Muscle layer of colon (tissue), 2 donors: Measurements from ENCODE around the gene GSS.

Source experiments
- H3K27ac ChIP-seq: one replicate; pipeline ENCODE4 v1.7.0; 2013; ENCODE audit warnings: low read depth, mild to moderate bottlenecking, low read length, moderate library complexity
- H3K27me3 ChIP-seq, 2 donors: one replicate each; pipeline ENCODE4 v1.7.0; 2013; ENCODE audit warnings: low read length in 2 of 2, mild to moderate bottlenecking in 2 of 2; ENCODE audit not compliant: insufficient read depth in 2 of 2, control insufficient read depth in 1 of 2
- H3K36me3 ChIP-seq: one replicate; pipeline ENCODE4 v1.7.0; 2013; ENCODE audit warnings: mild to moderate bottlenecking, low read length; ENCODE audit not compliant: insufficient read depth
- H3K4me1 ChIP-seq: one replicate; pipeline ENCODE4 v1.7.0; 2013; ENCODE audit warnings: mild to moderate bottlenecking, low read length; ENCODE audit not compliant: insufficient read depth
- H3K4me3 ChIP-seq, 2 donors: one replicate each; pipeline ENCODE4 v1.7.0; 2013; ENCODE audit warnings: low read length in 2 of 2, low read depth in 1 of 2, mild to moderate bottlenecking in 1 of 2, moderate library complexity in 1 of 2
- H3K9ac ChIP-seq: one replicate; pipeline ENCODE4 v1.7.0; 2013; ENCODE audit warnings: low read length
- H3K9me3 ChIP-seq: one replicate; pipeline ENCODE4 v1.7.0; 2013; ENCODE audit warnings: mild to moderate bottlenecking, low read length
- donor health status: abdominal sarcoma.
- donor health status: Adenocarcinoma of cecum.

GSS gene

DNA sequence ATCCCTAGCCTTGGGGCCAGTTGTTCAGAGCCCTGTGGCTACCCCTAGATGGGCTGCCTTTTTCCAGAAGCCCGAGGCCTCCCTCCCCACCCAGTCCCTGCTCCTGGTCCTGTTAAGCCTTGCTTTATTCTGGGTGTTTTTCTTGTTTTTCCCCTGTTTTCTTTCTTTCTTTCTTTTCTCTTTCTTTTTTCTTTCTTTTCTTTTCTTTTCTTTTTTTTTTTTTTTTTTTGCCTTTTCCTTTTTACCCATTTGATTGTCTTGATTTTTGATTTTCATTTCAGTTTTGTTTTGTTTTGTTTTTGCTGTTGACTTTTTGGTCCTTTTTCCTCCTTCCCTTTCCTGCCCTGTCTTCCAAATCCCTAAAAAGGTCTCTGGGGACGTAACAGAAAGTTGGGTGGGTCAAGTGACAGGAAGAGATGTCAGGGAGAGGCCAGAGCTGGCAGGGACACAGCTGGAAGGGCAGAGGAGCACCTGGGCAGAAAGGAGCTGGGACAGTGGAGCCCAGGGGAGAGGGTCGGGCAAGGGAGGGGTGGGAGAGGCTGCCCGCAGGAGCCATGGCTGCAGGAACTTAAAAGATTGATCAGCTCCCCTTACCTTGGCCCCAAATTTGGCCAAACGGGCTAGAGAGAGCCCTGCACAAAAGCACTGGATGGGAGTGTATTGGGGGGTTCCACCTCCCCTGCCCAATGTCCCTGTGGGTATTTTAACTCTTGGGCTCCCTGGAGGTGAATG is 27.6 kb upstream of the GSS start:
- Histone ChIP-seq H3K4me1 (peaks cover 6% of the 10 kb centered on the region), H3K27me3 (peaks cover 15 to 50% of the 10 kb centered on the region in 2 donors), H3K9me3 (no peaks in the 10 kb centered on the region), H3K9ac (no peak overlapping the region), H3K27ac (no peak overlapping the region), H3K36me3 (no peaks in the 10 kb centered on the region), H3K4me3 (no peak overlapping the region)

DNA sequence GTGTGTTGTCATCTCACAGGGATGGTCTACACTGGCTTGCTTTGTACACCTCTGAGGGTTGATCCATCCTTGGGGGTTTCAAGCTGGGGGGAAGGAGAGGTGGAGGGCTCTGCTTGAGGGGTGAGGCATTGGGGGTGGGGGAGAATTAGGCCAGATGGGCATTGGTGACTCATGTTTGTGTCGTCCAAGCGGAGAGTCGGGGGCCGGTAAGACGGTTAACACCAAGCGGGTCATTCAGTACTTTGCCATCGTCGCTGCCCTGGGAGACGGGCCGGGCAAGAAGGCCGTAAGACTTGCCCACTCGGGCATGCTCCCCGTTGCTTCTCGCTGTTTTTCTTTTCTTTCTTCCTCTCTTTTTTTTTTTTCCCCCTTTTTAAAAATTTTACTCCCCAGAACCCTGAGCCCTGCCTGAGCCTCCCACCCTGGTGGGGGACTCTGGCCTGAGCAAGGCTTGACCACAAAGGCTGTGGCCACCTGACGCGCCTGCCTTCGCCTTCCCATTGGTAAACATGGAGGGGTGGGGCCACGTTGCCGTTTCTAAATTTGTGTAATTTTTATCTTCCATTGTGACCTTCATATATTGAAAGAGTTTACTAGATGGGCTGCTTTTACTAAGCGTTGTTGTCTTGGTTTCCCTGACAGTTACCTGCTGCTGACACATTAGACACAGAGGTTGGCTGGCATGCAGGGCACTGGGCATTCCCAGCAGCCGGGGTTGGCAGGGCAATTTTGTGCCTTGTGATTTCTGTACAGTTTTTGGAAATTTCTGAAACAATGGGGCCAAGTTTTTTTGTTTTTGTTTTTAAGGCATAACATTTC is 26.9 kb upstream of the GSS start:
- no peak overlapping the region for H3K4me3 ChIP-seq
- H3K4me1 ChIP-seq: peaks cover 6% of the 10 kb centered on the region
- no peak overlapping the region for H3K9ac ChIP-seq
- no peaks in the 10 kb centered on the region for H3K36me3 ChIP-seq
- H3K27ac ChIP-seq: no peak overlapping the region
- no peaks in the 10 kb centered on the region for H3K9me3 ChIP-seq
- H3K27me3 ChIP-seq: peaks cover 15 to 50% of the 10 kb centered on the region in 2 donors

DNA sequence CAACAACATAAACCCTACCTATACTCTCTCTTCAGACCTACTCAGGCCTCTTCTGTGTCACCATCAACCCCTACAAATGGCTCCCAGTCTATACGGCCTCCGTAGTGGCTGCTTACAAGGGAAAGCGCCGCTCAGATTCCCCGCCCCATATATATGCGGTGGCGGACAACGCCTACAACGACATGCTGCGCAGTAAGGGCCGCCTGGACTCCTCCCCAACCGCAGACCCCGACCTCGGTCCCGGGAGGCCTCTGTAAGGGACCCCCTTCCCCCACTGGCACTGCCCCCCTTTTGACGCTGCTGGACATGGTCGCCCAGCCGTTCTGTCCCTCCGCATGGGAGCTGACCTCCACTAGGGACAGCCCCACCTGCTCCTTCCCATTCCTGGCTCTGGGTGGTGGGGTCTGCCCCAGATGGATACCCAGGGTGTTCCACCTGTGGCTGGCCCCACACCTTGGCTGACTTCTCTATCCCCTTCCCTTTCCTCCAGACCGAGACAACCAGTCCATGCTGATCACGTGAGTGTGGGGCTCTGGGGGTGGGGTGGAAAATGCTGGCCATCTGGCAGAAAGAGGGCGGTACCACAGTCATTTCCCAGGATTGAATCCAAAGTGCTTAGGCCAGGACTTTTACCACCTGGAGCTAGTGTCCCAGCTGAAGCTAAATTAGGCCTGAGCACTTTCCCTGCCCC is 25.1 kb upstream of the GSS start:
- H3K9ac ChIP-seq: no peak overlapping the region
- peaks cover 15 to 50% of the 10 kb centered on the region in 2 donors for H3K27me3 ChIP-seq
- H3K9me3 ChIP-seq: no peaks in the 10 kb centered on the region
- peaks cover 6% of the 10 kb centered on the region for H3K4me1 ChIP-seq
- H3K27ac ChIP-seq: no peak overlapping the region
- no peak overlapping the region for H3K4me3 ChIP-seq
- H3K36me3 ChIP-seq: no peaks in the 10 kb centered on the region

DNA sequence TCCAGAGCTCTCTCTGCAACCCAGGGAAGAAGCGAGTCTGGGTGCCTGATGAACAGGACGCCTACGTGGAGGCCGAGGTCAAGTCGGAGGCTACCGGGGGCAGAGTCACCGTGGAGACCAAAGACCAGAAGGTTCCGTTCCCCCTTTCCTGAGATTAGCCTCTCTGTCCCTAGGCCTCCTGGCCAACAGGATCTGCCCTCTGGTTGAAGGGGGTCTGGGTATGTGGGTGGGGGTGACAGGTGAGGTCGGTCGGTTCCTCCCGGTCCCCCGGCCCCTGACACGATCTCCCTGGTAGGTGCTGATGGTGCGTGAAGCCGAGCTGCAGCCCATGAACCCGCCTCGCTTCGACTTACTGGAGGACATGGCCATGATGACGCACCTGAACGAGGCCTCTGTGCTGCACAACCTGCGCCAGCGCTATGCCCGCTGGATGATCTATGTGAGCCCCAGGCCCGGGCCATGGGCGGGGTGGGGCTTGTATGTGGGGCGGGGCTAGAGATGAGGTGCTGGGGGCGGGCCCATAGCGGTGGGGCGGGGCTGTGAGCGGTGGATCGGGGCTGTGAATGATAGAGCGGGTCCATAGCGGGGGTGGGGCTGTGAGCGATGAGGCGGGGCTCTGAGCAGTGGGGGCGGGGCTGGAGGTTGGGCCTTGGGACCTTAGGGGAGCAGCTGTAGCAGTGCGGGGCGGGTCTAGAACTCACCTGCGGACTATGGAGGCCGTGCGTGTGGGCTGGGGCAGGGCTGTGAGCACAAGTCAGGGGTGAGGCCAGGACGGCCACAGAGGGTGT is 24.0 kb upstream of the GSS start:
- peaks cover 6% of the 10 kb centered on the region for H3K4me1 ChIP-seq
- no peak overlapping the region for H3K4me3 ChIP-seq

DNA sequence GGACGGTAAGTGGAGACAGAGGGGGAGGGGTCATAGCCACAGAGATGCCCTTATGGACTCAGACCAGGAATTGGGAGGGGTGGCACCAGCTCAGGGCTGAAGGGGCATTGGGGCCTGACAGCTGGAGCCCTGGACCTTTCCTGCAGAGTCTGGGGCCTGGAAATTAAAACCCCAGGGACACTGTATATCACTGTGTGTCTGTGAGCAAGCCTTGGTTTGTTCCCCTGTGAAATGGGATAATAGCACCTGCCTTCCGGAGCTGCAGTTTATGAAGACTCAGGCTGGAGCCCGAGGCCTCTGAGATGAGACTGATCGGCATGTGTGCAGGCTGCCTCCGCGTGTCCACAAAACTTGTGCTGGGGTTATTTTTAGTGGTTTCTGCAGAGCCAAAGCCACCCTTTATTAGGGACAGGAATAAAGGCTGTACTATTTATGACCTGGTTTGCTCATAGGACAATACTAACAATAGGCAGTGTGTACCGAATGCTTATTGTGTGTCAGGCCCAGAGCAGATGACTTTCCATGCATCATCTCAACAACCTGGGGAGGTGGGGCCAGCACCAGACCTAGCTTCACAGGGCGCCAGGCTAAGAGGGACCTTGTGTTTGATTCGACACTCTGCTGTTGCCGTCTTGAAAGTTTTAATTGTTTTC is 22.6 kb upstream of the GSS start:
- H3K27ac ChIP-seq: no peak overlapping the region

More for the DNA sequence above, 24.0 kb upstream of the GSS start:
- Histone ChIP-seq H3K36me3 (no peaks in the 10 kb centered on the region), H3K27ac (no peak overlapping the region), H3K27me3 (peaks cover 15 to 39% of the 10 kb centered on the region in 2 donors), H3K9me3 (no peaks in the 10 kb centered on the region), H3K9ac (no peak overlapping the region)

DNA sequence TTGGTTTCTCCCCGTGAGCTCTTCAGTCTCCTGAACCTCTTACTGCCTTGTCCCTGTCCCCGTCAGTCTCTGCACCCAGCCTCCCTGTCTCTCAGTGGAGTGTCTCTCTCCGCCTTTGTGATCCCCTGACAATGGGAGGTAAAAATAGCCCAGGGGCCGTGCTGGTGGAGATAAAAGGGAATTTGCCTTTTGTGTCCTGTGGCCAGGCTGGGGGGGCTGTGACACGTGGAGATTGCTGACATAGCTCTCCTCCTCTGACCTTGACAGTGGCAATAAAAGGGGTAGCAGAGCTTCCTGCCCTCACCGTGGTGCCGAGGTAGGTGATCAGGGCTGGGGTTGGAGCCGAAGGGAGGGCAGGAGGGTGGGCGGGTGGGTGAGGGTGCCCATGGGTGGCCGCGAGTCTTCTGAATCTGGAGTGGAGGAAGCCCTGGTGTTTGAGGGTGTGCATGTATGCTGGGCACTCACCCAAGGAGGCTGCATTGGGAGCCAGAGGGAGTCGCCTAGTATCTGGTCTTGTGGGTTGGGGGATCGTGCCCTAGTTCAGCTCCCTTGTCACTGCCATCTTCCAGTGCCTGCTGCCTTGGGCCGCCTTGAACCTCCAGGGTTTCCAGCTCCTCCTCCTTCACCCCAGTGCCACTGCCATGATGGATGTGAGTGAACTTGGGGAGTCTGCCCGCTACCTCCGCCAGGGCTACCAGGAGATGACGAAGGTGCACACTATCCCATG is 21.9 kb upstream of the GSS start:
- Histone ChIP-seq H3K4me1 (no peaks in the 10 kb centered on the region), H3K9me3 (no peaks in the 10 kb centered on the region), H3K4me3 (no peak overlapping the region), H3K27ac (no peak overlapping the region), H3K9ac (no peak overlapping the region), H3K27me3 (peaks cover 0 to 24% of the 10 kb centered on the region in 2 donors), H3K36me3 (no peaks in the 10 kb centered on the region)

More for the DNA sequence above, 22.6 kb upstream of the GSS start:
- H3K36me3 ChIP-seq: no peaks in the 10 kb centered on the region
- no peak overlapping the region for H3K9ac ChIP-seq
- no peak overlapping the region for H3K4me3 ChIP-seq
- no peaks in the 10 kb centered on the region for H3K9me3 ChIP-seq
- H3K27me3 ChIP-seq: peaks cover 6 to 26% of the 10 kb centered on the region in 2 donors
- H3K4me1 ChIP-seq: no peaks in the 10 kb centered on the region

DNA sequence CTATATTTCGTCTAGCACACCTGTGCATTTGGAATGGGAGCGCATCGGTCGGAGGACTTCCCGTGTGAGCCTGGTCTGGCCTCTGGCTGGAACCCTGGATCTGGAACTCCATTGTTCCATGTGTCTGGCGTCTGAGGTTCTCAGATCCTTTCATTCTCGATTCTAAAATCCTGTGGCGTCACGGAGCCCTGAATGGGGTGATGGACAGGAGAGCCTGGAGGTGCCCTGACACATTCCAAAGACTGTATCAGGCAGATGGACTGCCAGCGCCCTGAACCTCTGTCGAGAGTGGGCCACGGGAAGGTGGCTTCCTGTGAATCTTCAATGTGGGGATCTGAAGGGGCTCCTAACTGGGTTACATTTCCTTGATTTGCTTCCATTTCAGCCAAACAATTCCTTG is 20.7 kb upstream of the GSS start:
- Histone ChIP-seq H3K27ac (no peak overlapping the region), H3K9ac (no peak overlapping the region), H3K27me3 (peaks cover 0 to 17% of the 10 kb centered on the region in 2 donors), H3K4me3 (no peak overlapping the region), H3K9me3 (no peaks in the 10 kb centered on the region), H3K36me3 (no peaks in the 10 kb centered on the region), H3K4me1 (no peaks in the 10 kb centered on the region)

DNA sequence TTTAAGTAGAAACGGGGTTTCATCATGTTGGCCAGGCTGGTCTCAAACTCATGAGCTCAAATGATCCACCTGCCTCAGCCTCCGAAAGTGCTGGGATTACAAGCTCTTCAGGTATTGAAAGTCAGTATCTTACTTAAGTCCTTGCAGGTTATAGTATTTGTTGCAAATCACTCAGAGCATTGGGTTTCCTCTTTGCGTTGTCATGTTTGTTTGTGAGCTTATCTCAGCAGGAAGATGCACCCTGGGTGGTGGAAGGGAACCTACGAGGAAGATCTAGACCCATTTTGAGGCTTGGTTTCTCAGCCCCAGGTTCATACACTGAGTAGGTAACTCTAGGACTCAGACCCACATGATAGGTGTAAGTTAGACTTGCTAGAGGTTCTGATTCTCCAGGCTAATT is 18.6 kb upstream of the GSS start:
- Histone ChIP-seq H3K27ac (no peak overlapping the region), H3K4me3 (no peak overlapping the region), H3K9me3 (no peaks in the 10 kb centered on the region), H3K4me1 (no peaks in the 10 kb centered on the region), H3K36me3 (no peaks in the 10 kb centered on the region), H3K9ac (no peak overlapping the region), H3K27me3 (peaks cover 0 to under 1% of the 10 kb centered on the region in 2 donors)

DNA sequence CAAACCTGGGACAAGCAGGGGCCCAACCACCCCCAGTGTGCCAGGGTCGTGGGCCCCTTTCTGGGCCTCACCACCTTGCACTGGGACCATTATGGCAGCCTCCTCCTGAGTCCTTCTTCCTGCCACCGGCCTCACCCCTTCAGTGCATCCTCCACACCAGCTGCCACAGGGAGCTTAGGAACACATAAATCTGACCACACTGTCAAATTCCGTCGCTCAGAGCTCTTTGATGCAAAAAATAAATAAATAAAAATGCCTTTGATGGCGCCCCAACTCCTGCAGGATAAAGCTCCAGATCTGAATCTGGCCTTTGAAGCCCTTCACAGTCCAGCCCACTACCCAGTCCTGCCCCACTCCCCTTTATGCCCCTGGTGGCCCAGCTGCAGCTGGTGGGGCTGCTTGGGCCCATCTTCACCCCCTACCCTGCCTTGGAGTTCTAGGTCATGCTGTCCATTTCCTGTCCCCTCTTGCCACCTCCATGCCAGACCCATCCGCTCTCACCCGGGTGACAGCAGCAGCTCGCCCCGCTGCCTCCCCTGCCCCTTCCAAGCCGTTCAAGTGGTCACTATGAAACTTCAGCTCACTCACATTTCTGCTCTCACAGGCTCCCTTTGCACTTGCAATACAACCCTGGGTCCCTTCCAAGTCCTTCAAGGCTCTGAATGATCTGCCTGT is 16.1 kb upstream of the GSS start:
- H3K4me1 ChIP-seq: no peaks in the 10 kb centered on the region
- no peak overlapping the region for H3K27ac ChIP-seq
- no peaks in the 10 kb centered on the region for H3K36me3 ChIP-seq
- H3K27me3 ChIP-seq: no peaks in the 10 kb centered on the region
- H3K9me3 ChIP-seq: no peaks in the 10 kb centered on the region
- H3K4me3 ChIP-seq: no peak overlapping the region
- no peak overlapping the region for H3K9ac ChIP-seq
